PFSK-1 (cell line): ENCODE data around the gene BNIPL.

Source experiments
- FOXP2 ChIP-seq: optimal IDR thresholded peaks from 2 replicates; pipeline ENCODE3; 2011; ENCODE audit warnings: borderline replicate concordance, control low read depth, inconsistent platforms; ENCODE audit not compliant: insufficient read depth; ENCODE audit errors: extremely low read length, extremely low read depth
- POLR2AphosphoS5 ChIP-seq: IDR thresholded peaks from 2 replicates; pipeline ENCODE4 v1.6.1; 2012; ENCODE audit warnings: low read depth, mild to moderate bottlenecking, control low read depth, low read length, moderate library complexity
- REST ChIP-seq, 2 experiments: IDR thresholded peaks; 2 replicates each; pipeline versions ENCODE4 v1.6.1 to v1.8.0; 2011 to 2012; ENCODE audit warnings: low read depth in 2 of 2, low read length in 2 of 2, control low read depth in 1 of 2, inconsistent platforms in 1 of 2, mild to moderate bottlenecking in 1 of 2, moderate library complexity in 1 of 2; ENCODE audit not compliant: insufficient read depth in 1 of 2
- SIN3A ChIP-seq: IDR thresholded peaks from 2 replicates; pipeline ENCODE4 v1.6.1; 2012; ENCODE audit warnings: mild to moderate bottlenecking, low read length, moderate library complexity, borderline replicate concordance; ENCODE audit not compliant: insufficient read depth
- TAF1 ChIP-seq: IDR thresholded peaks from 2 replicates; pipeline ENCODE4 v1.6.1; 2012; ENCODE audit warnings: low read length, control low read depth, borderline replicate concordance; ENCODE audit not compliant: insufficient read depth

The BNIPL gene

GRCh38 chr1:151060007-151060656 is 23.7 kb downstream of the BNIPL start, which contains the start of gene MLLT11:
Gene MLLT11 (plus strand): TSS chr1:151060397. CDS start chr1:151067225, 6,828 bp downstream.
- peak; percentile 57; the same call in 1 of the 2 replicates for TF ChIP-seq SIN3A
- TF ChIP-seq TAF1, result peak; percentile 75; the same call in 1 of the 2 replicates
- TF ChIP-seq REST (IDR thresholded peaks at IDR 0.05; ENCODE audit: insufficient read depth in 1 of 2, low read depth in 2 of 2, low read length in 2 of 2), result peak in 1 of 2 experiments; percentile 36; a peak in 1 of 4 replicates
- TF ChIP-seq FOXP2, result no peak
- TF ChIP-seq POLR2AphosphoS5, result peak; percentile 37; the same call in 1 of the 2 replicates

GRCh38 chr1:151060657-151061421 is 24.5 kb downstream of the BNIPL start:
- TF ChIP-seq POLR2AphosphoS5, result no peak
- TF ChIP-seq TAF1, result no peak
- no peak for TF ChIP-seq SIN3A
- TF ChIP-seq FOXP2, result no peak
- no peak for TF ChIP-seq REST (IDR thresholded peaks at IDR 0.05; ENCODE audit: insufficient read depth in 1 of 2, low read depth in 2 of 2, low read length in 2 of 2)

- TF ChIP-seq REST (IDR thresholded peaks at IDR 0.05; ENCODE audit: insufficient read depth in 1 of 2, low read depth in 2 of 2, low read length in 2 of 2) (no peak), FOXP2 (no peak), SIN3A (no peak)
These were observed 25.3 kb downstream of the BNIPL start for GRCh38 chr1:151061704-151062103.

DNA sequence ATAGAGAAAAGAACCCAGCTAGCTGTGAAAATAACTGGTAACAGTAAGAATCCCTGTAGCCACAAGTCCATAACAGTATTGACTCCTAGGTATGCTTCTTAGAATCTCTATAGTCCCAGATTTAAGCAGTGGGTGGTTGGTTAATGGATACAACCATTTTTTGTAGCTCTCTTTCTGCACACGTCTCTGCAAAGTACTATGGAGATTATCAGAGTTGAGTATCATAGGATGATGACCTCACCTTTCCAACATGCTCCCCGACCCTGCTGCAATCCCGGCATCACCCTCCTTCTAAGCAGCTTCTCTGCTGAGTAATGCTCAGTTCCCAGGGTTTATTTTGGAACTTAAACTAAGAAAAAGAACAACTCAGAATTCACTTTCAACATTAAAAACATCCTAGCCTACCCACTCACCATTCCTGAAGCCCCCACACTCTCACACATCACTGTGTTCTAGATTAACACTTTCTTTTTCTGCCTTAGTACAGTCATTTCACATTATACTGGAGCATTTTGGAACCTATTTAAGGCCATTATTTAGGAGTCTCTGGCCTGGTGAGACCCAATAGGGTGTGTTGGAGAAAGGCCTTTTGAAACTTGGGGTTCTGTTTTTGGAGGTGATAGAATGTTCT is 26.5 kb downstream of the BNIPL start:
- TF ChIP-seq SIN3A (no peak), POLR2AphosphoS5 (no peak), REST (IDR thresholded peaks at IDR 0.05; ENCODE audit: insufficient read depth in 1 of 2, low read depth in 2 of 2, low read length in 2 of 2) (no peak), FOXP2 (no peak), TAF1 (no peak)
